ENCODE results near the gene OS9.

OS9 gene

GRCh38 chr12:57737467-57738460, 43.8 kb downstream of the OS9 start:
- FAIRE-seq, result no peak

- FAIRE-seq, result no peak
These were observed 44.8 kb downstream of the OS9 start, which contains the start of gene AGAP2 for GRCh38 chr12:57738661-57739237. TSS of gene AGAP2 (minus strand) at chr12:57738742. CDS start at chr12:57738246, 496 bp downstream.

- FAIRE-seq, result no peak
These were observed 45.5 kb downstream of the OS9 start for GRCh38 chr12:57739387-57739786.

- FAIRE-seq, result no peak
These were observed 46.1 kb downstream of the OS9 start for GRCh38 chr12:57739914-57740538.

- FAIRE-seq, result no peak
These were observed 46.9 kb downstream of the OS9 start for GRCh38 chr12:57740656-57741412.

GRCh38 chr12:57741413-57741789, 47.5 kb downstream of the OS9 start:
- no peak for FAIRE-seq

GRCh38 chr12:57741844-57742738, 48.2 kb downstream of the OS9 start:
- FAIRE-seq, result no peak

GRCh38 chr12:57743769-57744168, 49.8 kb downstream of the OS9 start:
- FAIRE-seq, result no peak

GRCh38 chr12:57744194-57744776, 50.4 kb downstream of the OS9 start:
- no peak for FAIRE-seq

GRCh38 chr12:57744777-57745484, 51.0 kb downstream of the OS9 start, which contains the start of gene TSPAN31:
TSS of gene TSPAN31 (plus strand) at chr12:57745039. CDS start at chr12:57745155, 116 bp downstream.
- peak; percentile 53 for FAIRE-seq

- FAIRE-seq, result no peak
These were observed 51.6 kb downstream of the OS9 start for GRCh38 chr12:57745485-57745881.

GRCh38 chr12:57746025-57746424, 52.1 kb downstream of the OS9 start:
- no peak for FAIRE-seq

- FAIRE-seq, result no peak
These were observed 55.1 kb downstream of the OS9 start for GRCh38 chr12:57749061-57749460.

- no peak for FAIRE-seq
These were observed 56.9 kb downstream of the OS9 start for GRCh38 chr12:57750561-57751431.

- FAIRE-seq, result no peak
These were observed 57.5 kb downstream of the OS9 start for GRCh38 chr12:57751432-57751787.

GRCh38 chr12:57751788-57752667, 58.1 kb downstream of the OS9 start, which contains the start of gene CDK4:
TSS of gene CDK4 (minus strand) at chr12:57752310. CDS start at chr12:57751717, 593 bp downstream.
- peak; percentile 36 for FAIRE-seq

GRCh38 chr12:57752668-57753000, 58.7 kb downstream of the OS9 start:
- no peak for FAIRE-seq

GRCh38 chr12:57753756-57754337, 59.9 kb downstream of the OS9 start:
- FAIRE-seq, result no peak

Measured in islet of Langerhans (tissue), 1 donor.